Neural cell (in vitro differentiated cells): Measurements from ENCODE around the gene MED13L. TPM values are rescaled to one million over a fixed set of nuclear protein-coding genes. Genes with fewer than 3 reads are reported as not detected.

Source experiments
- H2AFZ ChIP-seq: fragments of 200-600, 300-800 bp; sonication (generic), shearing (Covaris generic); 2 replicates; pipeline ENCODE4 v1.6.0; 2014; ENCODE audit warnings: low read depth, mild to moderate bottlenecking, antibody characterized with exemption, low read length, moderate library complexity
- H3F3A ChIP-seq: fragments of 200-600 bp; shearing (Covaris generic); 2 replicates; pipeline ENCODE4 v1.6.1; 2016; ENCODE audit warnings: mild to moderate bottlenecking, moderate library complexity, mixed read lengths, antibody characterized with exemption, low read length; ENCODE audit not compliant: insufficient read depth, poor library complexity, severe bottlenecking
- H3K27ac ChIP-seq: fragments of 200-600, 300-800 bp; sonication (generic), shearing (Covaris generic); 2 replicates; pipeline ENCODE4 v1.5.1; 2014; ENCODE audit warnings: mild to moderate bottlenecking, low read length, moderate library complexity
- H3K27me3 ChIP-seq: fragments of 300-800, 200-600 bp; sonication (generic), shearing (Covaris generic); 2 replicates; pipeline ENCODE4 v1.6.0; 2014; ENCODE audit warnings: mild to moderate bottlenecking, low read depth, low read length, moderate library complexity; ENCODE audit not compliant: insufficient read depth
- H3K36me3 ChIP-seq: fragments of 300-800, 200-600 bp; sonication (generic), shearing (Covaris generic); 2 replicates; pipeline ENCODE4 v1.5.1; 2014; ENCODE audit warnings: mild to moderate bottlenecking, antibody characterized with exemption, low read length, moderate library complexity; ENCODE audit not compliant: insufficient read depth
- H3K4me2 ChIP-seq: fragments of 300-800, 200-600 bp; sonication (generic), shearing (Covaris generic); 2 replicates; pipeline ENCODE4 v1.6.0; 2014; ENCODE audit warnings: mild to moderate bottlenecking, low read length
- H3K4me3 ChIP-seq: fragments of 300-800, 200-600 bp; sonication (generic), shearing (Covaris generic); 2 replicates; pipeline ENCODE4 v1.5.1; 2014; ENCODE audit warnings: mild to moderate bottlenecking, low read length, moderate library complexity
- H3K79me2 ChIP-seq: fragments of 200-600 bp; shearing (Covaris generic); replicated peaks from 2 replicates; pipeline ENCODE4 v1.6.0; 2014; ENCODE audit warnings: mild to moderate bottlenecking, low read length, moderate library complexity; ENCODE audit not compliant: insufficient read depth
- H3K9ac ChIP-seq: fragments of 300-800, 200-600 bp; sonication (generic), shearing (Covaris generic); 2 replicates; pipeline ENCODE4 v1.6.1; 2016; ENCODE audit warnings: mild to moderate bottlenecking, low read length, mixed read lengths
- H3K9me2 ChIP-seq: fragments of 200-600 bp; shearing (Covaris generic); 2 replicates; pipeline ENCODE4 v1.6.1; 2016; ENCODE audit warnings: mild to moderate bottlenecking, low read length, mixed read lengths; ENCODE audit not compliant: insufficient read depth
- H3K9me3 ChIP-seq: fragments of 200-600, 300-800 bp; sonication (generic), shearing (Covaris generic); 2 replicates; pipeline ENCODE4 v1.6.1; 2016; ENCODE audit warnings: mild to moderate bottlenecking, mixed run types, low read length, moderate library complexity, mixed read lengths
- H4K20me1 ChIP-seq: fragments of 200-600 bp; shearing (Covaris generic); 2 replicates; pipeline ENCODE4 v1.6.1; 2016; ENCODE audit warnings: mild to moderate bottlenecking, mixed run types; ENCODE audit not compliant: insufficient read depth
- CTCF ChIP-seq: fragments of 450-650 bp; IDR thresholded peaks from 2 replicates; pipeline ENCODE4 v1.5.1; 2014; ENCODE audit warnings: antibody characterized with exemption, mild to moderate bottlenecking, moderate library complexity; ENCODE audit not compliant: poor library complexity, severe bottlenecking
- EP300 ChIP-seq: fragments of 450-650 bp; conservative IDR thresholded peaks from 2 replicates; pipeline ENCODE4 v1.6.1; 2014; ENCODE audit warnings: antibody characterized with exemption, mild to moderate bottlenecking, moderate library complexity; ENCODE audit not compliant: poor library complexity, severe bottlenecking
- EZH2 ChIP-seq: fragments of 200-600, 300-800 bp; shearing (Covaris generic), sonication (generic); IDR thresholded peaks from 2 replicates; pipeline ENCODE4 v1.6.1; 2014; ENCODE audit warnings: antibody characterized with exemption, low read length, borderline replicate concordance, mild to moderate bottlenecking; ENCODE audit not compliant: insufficient read depth, poor library complexity, severe bottlenecking
- MXI1 ChIP-seq: fragments of 450-650 bp; conservative IDR thresholded peaks from 2 replicates; pipeline ENCODE4 v1.6.1; 2014; ENCODE audit warnings: antibody characterized with exemption, mild to moderate bottlenecking; ENCODE audit not compliant: poor library complexity, severe bottlenecking
- POLR2AphosphoS5 ChIP-seq: IDR thresholded peaks from 2 replicates; pipeline ENCODE4 v1.6.1; 2012
- RAD21 ChIP-seq: fragments of 450-650 bp; conservative IDR thresholded peaks from 2 replicates; pipeline ENCODE4 v1.6.1; 2014; ENCODE audit warnings: antibody characterized with exemption, mild to moderate bottlenecking, moderate library complexity
- SMC3 ChIP-seq: fragments of 450-650 bp; conservative IDR thresholded peaks from 2 replicates; pipeline ENCODE4 v1.6.1; 2014; ENCODE audit warnings: antibody characterized with exemption, mild to moderate bottlenecking, moderate library complexity; ENCODE audit not compliant: poor library complexity
- TAF1 ChIP-seq: IDR thresholded peaks from 2 replicates; pipeline ENCODE4 v1.6.1; 2012; ENCODE audit warnings: low read depth
- polyA plus RNA-seq: library from polyadenylated mRNA; depleted of rRNA; stranded (reverse); fragments of >200 nt; gene quantifications from 2 replicates; pipeline ENCODE4 v1.2.3, GENCODE V29; 2014
- TF ChIP-seq, protein P1 (sequence below): IDR thresholded peaks from 2 replicates; pipeline ENCODE4 v1.6.1; 2012; ENCODE audit warnings: borderline replicate concordance

The MED13L gene
- polyA plus RNA-seq, 1 donor from 2014 or later = 38.9 TPM

GRCh38 chr12:115944392-115944742, 333.1 kb downstream of the MED13L start:
- Histone ChIP-seq H3K9me2 (no peaks in the 10 kb centered on the region), H3K27me3 (no peaks in the 10 kb centered on the region)

DNA sequence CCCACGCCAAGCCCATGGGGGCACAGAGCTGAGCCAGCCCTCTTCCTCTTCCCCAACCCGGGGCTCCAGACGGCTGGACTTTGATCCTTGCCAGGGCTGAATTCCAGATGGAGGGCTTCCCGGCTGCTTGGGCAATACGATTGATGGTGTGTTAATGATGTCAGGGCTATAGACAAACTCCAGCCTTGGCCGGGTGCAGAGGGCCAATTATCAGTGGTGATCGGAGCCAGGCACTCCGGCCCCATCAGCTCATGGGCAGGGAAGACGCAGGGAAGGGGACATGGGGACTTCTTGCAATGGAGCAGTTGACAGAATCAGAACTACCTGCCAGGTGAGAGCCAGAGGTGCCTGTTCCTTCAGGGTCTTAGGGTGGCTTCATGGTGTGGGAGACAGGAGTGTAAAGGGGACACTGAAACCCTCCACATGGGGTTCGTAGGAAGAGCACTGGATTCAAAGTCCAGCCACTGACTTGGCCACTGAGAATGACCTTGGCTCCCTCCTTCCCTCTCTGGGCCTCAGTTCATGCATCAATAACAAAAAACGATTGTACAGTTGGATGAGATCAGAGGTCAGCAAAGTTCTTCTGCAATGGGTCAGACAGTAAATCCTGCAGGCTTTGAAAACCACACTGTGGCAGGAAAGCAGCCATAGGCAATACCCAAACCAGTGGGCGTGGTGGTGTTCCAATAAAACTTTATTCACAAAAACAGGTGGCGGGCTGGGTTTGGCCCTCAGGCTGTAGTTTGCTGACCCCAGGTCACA, 333.7 kb downstream of the MED13L start:
- Histone ChIP-seq H3F3A (no peaks in the 10 kb centered on the region), H3K9ac (no peak overlapping the region), H2AFZ (no peak overlapping the region)
- TF ChIP-seq CTCF (no peak), TAF1 (no peak), POLR2AphosphoS5 (no peak), EZH2 (no peak), EP300 (no peak), SMC3 (no peak), RAD21 (no peak)
- TF ChIP-seq, protein P1, sequence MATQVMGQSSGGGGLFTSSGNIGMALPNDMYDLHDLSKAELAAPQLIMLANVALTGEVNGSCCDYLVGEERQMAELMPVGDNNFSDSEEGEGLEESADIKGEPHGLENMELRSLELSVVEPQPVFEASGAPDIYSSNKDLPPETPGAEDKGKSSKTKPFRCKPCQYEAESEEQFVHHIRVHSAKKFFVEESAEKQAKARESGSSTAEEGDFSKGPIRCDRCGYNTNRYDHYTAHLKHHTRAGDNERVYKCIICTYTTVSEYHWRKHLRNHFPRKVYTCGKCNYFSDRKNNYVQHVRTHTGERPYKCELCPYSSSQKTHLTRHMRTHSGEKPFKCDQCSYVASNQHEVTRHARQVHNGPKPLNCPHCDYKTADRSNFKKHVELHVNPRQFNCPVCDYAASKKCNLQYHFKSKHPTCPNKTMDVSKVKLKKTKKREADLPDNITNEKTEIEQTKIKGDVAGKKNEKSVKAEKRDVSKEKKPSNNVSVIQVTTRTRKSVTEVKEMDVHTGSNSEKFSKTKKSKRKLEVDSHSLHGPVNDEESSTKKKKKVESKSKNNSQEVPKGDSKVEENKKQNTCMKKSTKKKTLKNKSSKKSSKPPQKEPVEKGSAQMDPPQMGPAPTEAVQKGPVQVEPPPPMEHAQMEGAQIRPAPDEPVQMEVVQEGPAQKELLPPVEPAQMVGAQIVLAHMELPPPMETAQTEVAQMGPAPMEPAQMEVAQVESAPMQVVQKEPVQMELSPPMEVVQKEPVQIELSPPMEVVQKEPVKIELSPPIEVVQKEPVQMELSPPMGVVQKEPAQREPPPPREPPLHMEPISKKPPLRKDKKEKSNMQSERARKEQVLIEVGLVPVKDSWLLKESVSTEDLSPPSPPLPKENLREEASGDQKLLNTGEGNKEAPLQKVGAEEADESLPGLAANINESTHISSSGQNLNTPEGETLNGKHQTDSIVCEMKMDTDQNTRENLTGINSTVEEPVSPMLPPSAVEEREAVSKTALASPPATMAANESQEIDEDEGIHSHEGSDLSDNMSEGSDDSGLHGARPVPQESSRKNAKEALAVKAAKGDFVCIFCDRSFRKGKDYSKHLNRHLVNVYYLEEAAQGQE = no peak

More at GRCh38 chr12:115944392-115944742, 333.1 kb downstream of the MED13L start:
- no peaks in the 10 kb centered on the region for H3K79me2 ChIP-seq
- no peak overlapping the region for H3K4me3 ChIP-seq
- no peak overlapping the region for H3K4me2 ChIP-seq
- no peaks in the 10 kb centered on the region for H4K20me1 ChIP-seq
- H3K9me3 ChIP-seq = no peaks in the 10 kb centered on the region
- no peak overlapping the region for H2AFZ ChIP-seq
- no peaks in the 10 kb centered on the region for H3F3A ChIP-seq
- H3K27ac ChIP-seq = no peak overlapping the region
- no peaks in the 10 kb centered on the region for H3K36me3 ChIP-seq
- no peak for TF ChIP-seq RAD21
- TF ChIP-seq EZH2 = no peak
- TF ChIP-seq EP300 = no peak
- TF ChIP-seq SMC3 = no peak
- no peak for TF ChIP-seq TAF1
- no peak for TF ChIP-seq CTCF
- no peak for TF ChIP-seq MXI1
- TF ChIP-seq, protein P1 = no peak
- no peak for TF ChIP-seq POLR2AphosphoS5
- no peak overlapping the region for H3K9ac ChIP-seq

More for the DNA sequence above, 333.7 kb downstream of the MED13L start:
- Histone ChIP-seq H4K20me1 (no peaks in the 10 kb centered on the region), H3K27me3 (no peaks in the 10 kb centered on the region), H3K9me2 (no peaks in the 10 kb centered on the region), H3K4me3 (no peak overlapping the region), H3K79me2 (no peaks in the 10 kb centered on the region), H3K36me3 (no peaks in the 10 kb centered on the region), H3K27ac (no peak overlapping the region), H3K9me3 (no peaks in the 10 kb centered on the region), H3K4me2 (no peak overlapping the region)
